Measurements from ENCODE around the gene LRIG3.

The LRIG3 gene

GRCh38 chr12:58888131-58888783 lies 32.0 kb downstream of the LRIG3 start:
- Histone ChIP-seq H3K4me3 (ENCODE audit: low read length in 2 of 2) (no peak overlapping the region), H3K4me1 (ENCODE audit: control insufficient read depth in 2 of 2, insufficient read depth in 2 of 2, low read length in 2 of 2) (peaks cover 0 to under 1% of the 10 kb centered on the region in 2 donors), H3K27me3 (ENCODE audit: control insufficient read depth in 2 of 2, insufficient read depth in 2 of 2, low read length in 2 of 2) (no peaks in the 10 kb centered on the region), H3K9ac (ENCODE audit: low read depth in 1 of 2, low read length in 2 of 2) (no peak overlapping the region), H3K27ac (ENCODE audit: low read depth in 2 of 2, low read length in 2 of 2) (no peak overlapping the region), H3K9me3 (ENCODE audit: control insufficient read depth in 2 of 2, low read length in 2 of 2) (no peaks in the 10 kb centered on the region), H3K36me3 (ENCODE audit: control insufficient read depth in 2 of 2, insufficient read depth in 2 of 2, low read length in 2 of 2) (peaks cover 48 to 59% of the 10 kb centered on the region in 2 donors)

- H3K9ac ChIP-seq (ENCODE audit: low read depth in 1 of 2, low read length in 2 of 2): no peak overlapping the region
- no peaks in the 10 kb centered on the region for H3K4me1 ChIP-seq (ENCODE audit: control insufficient read depth in 2 of 2, insufficient read depth in 2 of 2, low read length in 2 of 2)
- no peak overlapping the region for H3K4me3 ChIP-seq (ENCODE audit: low read length in 2 of 2)
- no peaks in the 10 kb centered on the region for H3K9me3 ChIP-seq (ENCODE audit: control insufficient read depth in 2 of 2, low read length in 2 of 2)
- no peak overlapping the region for H3K27ac ChIP-seq (ENCODE audit: low read depth in 2 of 2, low read length in 2 of 2)
- H3K27me3 ChIP-seq (ENCODE audit: control insufficient read depth in 2 of 2, insufficient read depth in 2 of 2, low read length in 2 of 2): no peaks in the 10 kb centered on the region
- peaks cover 54 to 63% of the 10 kb centered on the region in 2 donors for H3K36me3 ChIP-seq (ENCODE audit: control insufficient read depth in 2 of 2, insufficient read depth in 2 of 2, low read length in 2 of 2)
These were observed 33.2 kb downstream of the LRIG3 start for GRCh38 chr12:58887068-58887467.

GRCh38 chr12:58886474-58886873 lies 33.8 kb downstream of the LRIG3 start:
- H3K4me1 ChIP-seq (ENCODE audit: control insufficient read depth in 2 of 2, insufficient read depth in 2 of 2, low read length in 2 of 2): no peaks in the 10 kb centered on the region

GRCh38 chr12:58884916-58885315 lies 35.4 kb downstream of the LRIG3 start:
- H3K9me3 ChIP-seq (ENCODE audit: control insufficient read depth in 2 of 2, low read length in 2 of 2): no peaks in the 10 kb centered on the region
- no peaks in the 10 kb centered on the region for H3K27me3 ChIP-seq (ENCODE audit: control insufficient read depth in 2 of 2, insufficient read depth in 2 of 2, low read length in 2 of 2)
- H3K4me1 ChIP-seq (ENCODE audit: control insufficient read depth in 2 of 2, insufficient read depth in 2 of 2, low read length in 2 of 2): no peaks in the 10 kb centered on the region
- no peak overlapping the region for H3K27ac ChIP-seq (ENCODE audit: low read depth in 2 of 2, low read length in 2 of 2)
- no peak overlapping the region for H3K9ac ChIP-seq (ENCODE audit: low read depth in 1 of 2, low read length in 2 of 2)
- H3K4me3 ChIP-seq (ENCODE audit: low read length in 2 of 2): no peak overlapping the region
- H3K36me3 ChIP-seq (ENCODE audit: control insufficient read depth in 2 of 2, insufficient read depth in 2 of 2, low read length in 2 of 2): peaks cover 65 to 77% of the 10 kb centered on the region in 2 donors

More at GRCh38 chr12:58886474-58886873, 33.8 kb downstream of the LRIG3 start:
- peaks cover 58 to 67% of the 10 kb centered on the region in 2 donors for H3K36me3 ChIP-seq (ENCODE audit: control insufficient read depth in 2 of 2, insufficient read depth in 2 of 2, low read length in 2 of 2)
- no peaks in the 10 kb centered on the region for H3K9me3 ChIP-seq (ENCODE audit: control insufficient read depth in 2 of 2, low read length in 2 of 2)
- H3K9ac ChIP-seq (ENCODE audit: low read depth in 1 of 2, low read length in 2 of 2): no peak overlapping the region
- H3K27me3 ChIP-seq (ENCODE audit: control insufficient read depth in 2 of 2, insufficient read depth in 2 of 2, low read length in 2 of 2): no peaks in the 10 kb centered on the region
- no peak overlapping the region for H3K4me3 ChIP-seq (ENCODE audit: low read length in 2 of 2)
- no peak overlapping the region for H3K27ac ChIP-seq (ENCODE audit: low read depth in 2 of 2, low read length in 2 of 2)

GRCh38 chr12:58883576-58884334 lies 36.5 kb downstream of the LRIG3 start:
- Histone ChIP-seq H3K9me3 (ENCODE audit: control insufficient read depth in 2 of 2, low read length in 2 of 2) (no peaks in the 10 kb centered on the region), H3K4me3 (ENCODE audit: low read length in 2 of 2) (no peak overlapping the region), H3K36me3 (ENCODE audit: control insufficient read depth in 2 of 2, insufficient read depth in 2 of 2, low read length in 2 of 2) (peaks cover 63 to 77% of the 10 kb centered on the region in 2 donors), H3K27ac (ENCODE audit: low read depth in 2 of 2, low read length in 2 of 2) (no peak overlapping the region), H3K9ac (ENCODE audit: low read depth in 1 of 2, low read length in 2 of 2) (no peak overlapping the region), H3K27me3 (ENCODE audit: control insufficient read depth in 2 of 2, insufficient read depth in 2 of 2, low read length in 2 of 2) (no peaks in the 10 kb centered on the region), H3K4me1 (ENCODE audit: control insufficient read depth in 2 of 2, insufficient read depth in 2 of 2, low read length in 2 of 2) (no peaks in the 10 kb centered on the region)

- Histone ChIP-seq H3K36me3 (ENCODE audit: control insufficient read depth in 2 of 2, insufficient read depth in 2 of 2, low read length in 2 of 2) (peaks cover 60 to 74% of the 10 kb centered on the region in 2 donors), H3K4me1 (ENCODE audit: control insufficient read depth in 2 of 2, insufficient read depth in 2 of 2, low read length in 2 of 2) (no peaks in the 10 kb centered on the region), H3K27ac (ENCODE audit: low read depth in 2 of 2, low read length in 2 of 2) (no peak overlapping the region), H3K9me3 (ENCODE audit: control insufficient read depth in 2 of 2, low read length in 2 of 2) (no peaks in the 10 kb centered on the region), H3K4me3 (ENCODE audit: low read length in 2 of 2) (no peak overlapping the region), H3K9ac (ENCODE audit: low read depth in 1 of 2, low read length in 2 of 2) (no peak overlapping the region), H3K27me3 (ENCODE audit: control insufficient read depth in 2 of 2, insufficient read depth in 2 of 2, low read length in 2 of 2) (no peaks in the 10 kb centered on the region)
These were observed 37.5 kb downstream of the LRIG3 start for GRCh38 chr12:58882826-58883225.

- Histone ChIP-seq H3K4me3 (ENCODE audit: low read length in 2 of 2) (no peak overlapping the region), H3K9me3 (ENCODE audit: control insufficient read depth in 2 of 2, low read length in 2 of 2) (no peaks in the 10 kb centered on the region), H3K27me3 (ENCODE audit: control insufficient read depth in 2 of 2, insufficient read depth in 2 of 2, low read length in 2 of 2) (no peaks in the 10 kb centered on the region), H3K9ac (ENCODE audit: low read depth in 1 of 2, low read length in 2 of 2) (no peak overlapping the region), H3K4me1 (ENCODE audit: control insufficient read depth in 2 of 2, insufficient read depth in 2 of 2, low read length in 2 of 2) (no peaks in the 10 kb centered on the region), H3K36me3 (ENCODE audit: control insufficient read depth in 2 of 2, insufficient read depth in 2 of 2, low read length in 2 of 2) (peaks cover 61 to 74% of the 10 kb centered on the region in 2 donors), H3K27ac (ENCODE audit: low read depth in 2 of 2, low read length in 2 of 2) (no peak overlapping the region)
These were observed 38.5 kb downstream of the LRIG3 start for GRCh38 chr12:58881816-58882215.

GRCh38 chr12:58880639-58881038 lies 39.7 kb downstream of the LRIG3 start:
- no peaks in the 10 kb centered on the region for H3K27me3 ChIP-seq (ENCODE audit: control insufficient read depth in 2 of 2, insufficient read depth in 2 of 2, low read length in 2 of 2)
- peaks cover 62 to 73% of the 10 kb centered on the region in 2 donors for H3K36me3 ChIP-seq (ENCODE audit: control insufficient read depth in 2 of 2, insufficient read depth in 2 of 2, low read length in 2 of 2)
- no peaks in the 10 kb centered on the region for H3K9me3 ChIP-seq (ENCODE audit: control insufficient read depth in 2 of 2, low read length in 2 of 2)
- no peak overlapping the region for H3K9ac ChIP-seq (ENCODE audit: low read depth in 1 of 2, low read length in 2 of 2)
- H3K4me3 ChIP-seq (ENCODE audit: low read length in 2 of 2): no peak overlapping the region
- H3K27ac ChIP-seq (ENCODE audit: low read depth in 2 of 2, low read length in 2 of 2): no peak overlapping the region
- no peaks in the 10 kb centered on the region for H3K4me1 ChIP-seq (ENCODE audit: control insufficient read depth in 2 of 2, insufficient read depth in 2 of 2, low read length in 2 of 2)

GRCh38 chr12:58877243-58877743 lies 43.0 kb downstream of the LRIG3 start:
- H3K36me3 ChIP-seq (ENCODE audit: control insufficient read depth in 2 of 2, insufficient read depth in 2 of 2, low read length in 2 of 2): peaks cover 68 to 84% of the 10 kb centered on the region in 2 donors
- H3K27ac ChIP-seq (ENCODE audit: low read depth in 2 of 2, low read length in 2 of 2): no peak overlapping the region
- H3K9me3 ChIP-seq (ENCODE audit: control insufficient read depth in 2 of 2, low read length in 2 of 2): no peaks in the 10 kb centered on the region
- H3K9ac ChIP-seq (ENCODE audit: low read depth in 1 of 2, low read length in 2 of 2): no peak overlapping the region
- no peaks in the 10 kb centered on the region for H3K27me3 ChIP-seq (ENCODE audit: control insufficient read depth in 2 of 2, insufficient read depth in 2 of 2, low read length in 2 of 2)
- no peaks in the 10 kb centered on the region for H3K4me1 ChIP-seq (ENCODE audit: control insufficient read depth in 2 of 2, insufficient read depth in 2 of 2, low read length in 2 of 2)
- H3K4me3 ChIP-seq (ENCODE audit: low read length in 2 of 2): no peak overlapping the region

- Histone ChIP-seq H3K27me3 (ENCODE audit: control insufficient read depth in 2 of 2, insufficient read depth in 2 of 2, low read length in 2 of 2) (no peaks in the 10 kb centered on the region), H3K4me1 (ENCODE audit: control insufficient read depth in 2 of 2, insufficient read depth in 2 of 2, low read length in 2 of 2) (no peaks in the 10 kb centered on the region), H3K4me3 (ENCODE audit: low read length in 2 of 2) (no peak overlapping the region), H3K27ac (ENCODE audit: low read depth in 2 of 2, low read length in 2 of 2) (no peak overlapping the region), H3K36me3 (ENCODE audit: control insufficient read depth in 2 of 2, insufficient read depth in 2 of 2, low read length in 2 of 2) (peaks cover 62 to 65% of the 10 kb centered on the region in 2 donors), H3K9me3 (ENCODE audit: control insufficient read depth in 2 of 2, low read length in 2 of 2) (no peaks in the 10 kb centered on the region), H3K9ac (ENCODE audit: low read depth in 1 of 2, low read length in 2 of 2) (no peak overlapping the region)
These were observed 46.8 kb downstream of the LRIG3 start for GRCh38 chr12:58873496-58873895.
